T-helper 2 cell (primary cell): ENCODE data around the gene SLC45A2.
A peak's percentile ranks its signal among the peaks of the same experiment; 100 is the strongest.

Experiments
- DNase-seq, 5 experiments: peaks; one replicate each; pipeline versions ENCODE4 v3.0.0 to v3.0.0-alpha.2; 2012 to 2022

SLC45A2 gene

DNA sequence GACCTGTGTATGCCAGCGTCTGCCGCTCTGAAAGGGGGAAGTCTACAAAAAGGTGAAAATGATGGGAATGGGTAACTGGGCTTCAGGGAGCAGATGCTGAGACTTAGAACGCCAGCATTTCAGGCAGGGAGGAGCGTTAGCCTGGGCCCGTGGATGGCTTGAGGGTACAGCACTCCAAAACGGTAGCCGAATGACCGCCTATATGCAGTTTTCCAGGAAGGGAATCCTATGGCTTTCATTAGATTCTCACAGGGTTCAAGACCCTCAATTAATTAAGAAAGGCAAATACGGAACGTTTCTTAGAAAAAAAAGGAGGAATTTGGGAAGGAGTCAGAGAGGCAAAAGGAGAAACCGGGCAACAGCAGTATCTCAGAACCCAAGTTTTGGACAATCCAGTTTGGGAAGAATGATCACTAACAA lies 22.7 kb upstream of the SLC45A2 start:
- no peak for DNase-seq

DNA sequence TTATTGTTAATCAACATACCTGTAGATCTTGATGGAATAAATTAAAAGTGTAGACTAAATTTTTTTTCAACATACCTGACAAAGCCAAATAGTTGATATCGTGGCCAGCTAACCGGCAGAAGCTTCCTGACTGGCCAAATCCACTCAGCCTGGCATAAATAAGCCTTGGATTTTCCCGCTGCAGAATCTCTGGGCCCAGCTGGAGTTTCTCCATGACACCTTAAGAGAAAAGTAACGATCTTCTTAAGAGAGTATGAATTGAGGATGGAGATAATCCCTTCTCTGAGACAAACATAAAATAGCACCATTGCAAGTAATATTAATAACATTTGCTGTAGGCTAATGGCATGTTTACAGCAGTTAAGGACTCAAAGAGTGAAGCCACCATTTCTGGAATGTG lies 21.2 kb upstream of the SLC45A2 start:
- DNase-seq: no peak

GRCh38 chr5:34005211-34005610 lies 20.7 kb upstream of the SLC45A2 start:
- DNase-seq: no peak

- DNase-seq: no peak
Observed at GRCh38 chr5:34003941-34004340, 19.4 kb upstream of the SLC45A2 start.

DNA sequence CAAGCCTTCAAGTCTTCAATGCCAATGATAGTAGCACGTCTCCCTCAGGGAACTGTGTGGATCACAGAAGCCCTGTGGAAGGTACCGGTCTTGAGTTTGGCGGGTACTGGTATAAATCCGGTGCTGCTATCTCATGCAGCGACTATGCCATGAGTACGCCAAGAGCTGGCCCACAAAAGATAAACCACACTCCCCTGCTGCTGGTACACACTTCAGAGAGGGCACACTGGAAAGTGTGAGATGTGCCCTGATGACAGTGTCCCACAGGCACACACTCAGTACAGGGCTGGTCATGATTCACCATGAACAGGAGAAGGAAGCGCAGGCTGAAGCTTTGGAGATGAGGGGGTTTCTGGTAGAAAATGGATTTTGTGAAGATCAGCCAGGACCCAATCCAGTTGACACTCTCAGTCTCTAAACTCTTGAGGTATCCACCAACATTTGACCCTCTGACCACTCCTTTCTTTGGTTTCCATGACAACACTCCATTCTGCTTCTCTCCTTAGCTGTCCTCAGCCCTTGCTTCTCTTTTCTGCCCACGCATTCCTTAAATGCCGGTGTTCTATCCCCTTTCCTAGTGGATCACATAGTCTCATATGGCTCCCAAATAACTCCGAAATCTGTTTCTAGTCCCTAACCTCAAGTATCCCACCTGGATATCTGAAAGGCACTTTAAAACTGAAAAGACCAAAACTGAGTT lies 18.3 kb upstream of the SLC45A2 start:
- no peak for DNase-seq

GRCh38 chr5:34001241-34001841 lies 16.8 kb upstream of the SLC45A2 start:
- no peak for DNase-seq

DNA sequence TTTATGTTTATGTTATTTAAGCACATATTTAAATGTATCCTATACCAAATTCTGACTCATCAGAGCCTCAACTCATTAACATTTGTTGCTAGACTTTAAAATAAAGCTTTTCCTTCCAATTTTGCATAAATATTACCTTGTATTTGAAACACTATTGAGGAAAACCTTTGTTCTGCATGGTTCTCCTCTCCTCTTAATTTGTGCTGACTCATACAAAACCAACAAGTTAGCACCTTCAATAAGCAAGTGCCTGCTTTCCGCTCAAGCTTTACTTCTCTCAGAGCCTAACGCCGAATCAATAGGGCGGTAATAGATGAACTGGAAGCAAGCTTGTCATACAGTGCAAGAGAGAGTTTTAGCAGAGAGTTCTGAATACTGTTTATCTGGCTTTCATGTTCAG lies 15.5 kb upstream of the SLC45A2 start:
- no peak for DNase-seq

DNA sequence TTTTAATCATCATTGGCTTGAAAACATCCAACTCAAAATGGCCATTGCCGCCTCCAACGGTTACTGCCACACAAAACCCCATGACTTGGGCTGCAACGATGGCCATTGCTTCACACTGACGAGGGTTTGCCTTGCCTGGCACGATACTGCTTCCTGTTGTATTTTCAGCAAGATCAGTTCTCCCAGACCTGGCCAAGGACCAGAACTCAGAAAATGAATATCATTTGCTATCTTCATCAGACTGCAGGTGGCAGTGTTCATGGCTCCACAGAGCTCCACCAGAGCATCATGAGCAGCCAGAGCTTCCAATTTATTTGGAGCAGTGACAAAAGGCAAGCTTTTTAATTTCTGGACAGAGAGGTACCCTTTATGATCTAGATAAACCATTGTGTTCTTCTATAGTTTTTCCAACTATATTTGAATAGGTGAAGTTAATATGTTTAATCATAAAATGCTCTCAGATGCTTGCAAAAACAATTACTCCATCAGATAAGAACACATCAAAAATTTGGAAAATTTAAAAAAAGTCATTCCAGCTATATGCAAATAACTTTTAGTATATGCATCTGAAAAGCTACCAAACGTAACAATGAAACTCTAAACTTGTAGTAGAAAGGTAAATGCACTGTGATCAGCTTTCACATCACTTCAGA lies 13.0 kb upstream of the SLC45A2 start:
- peak in 1 of 5 experiments; percentile 66 for DNase-seq

DNA sequence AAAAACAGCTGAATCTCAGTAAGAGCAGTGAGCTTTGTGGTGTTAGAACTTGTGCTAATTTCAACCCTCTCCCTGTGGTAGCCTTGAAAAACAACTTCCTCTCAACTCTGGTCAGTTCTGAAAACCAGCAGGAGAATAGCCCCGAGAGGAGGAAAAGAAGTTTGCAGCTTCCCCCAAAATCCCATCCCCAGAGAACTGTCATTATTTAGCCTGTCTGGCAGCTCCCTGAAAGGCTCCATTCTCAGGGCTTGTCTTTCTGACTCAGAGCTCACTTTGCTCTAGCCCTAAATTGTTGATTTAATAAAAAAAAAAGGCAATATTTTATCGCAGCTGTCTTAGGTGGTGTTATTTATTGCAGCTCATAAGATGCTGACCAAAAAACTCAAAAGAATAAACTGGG lies 11.4 kb upstream of the SLC45A2 start:
- no peak for DNase-seq

DNA sequence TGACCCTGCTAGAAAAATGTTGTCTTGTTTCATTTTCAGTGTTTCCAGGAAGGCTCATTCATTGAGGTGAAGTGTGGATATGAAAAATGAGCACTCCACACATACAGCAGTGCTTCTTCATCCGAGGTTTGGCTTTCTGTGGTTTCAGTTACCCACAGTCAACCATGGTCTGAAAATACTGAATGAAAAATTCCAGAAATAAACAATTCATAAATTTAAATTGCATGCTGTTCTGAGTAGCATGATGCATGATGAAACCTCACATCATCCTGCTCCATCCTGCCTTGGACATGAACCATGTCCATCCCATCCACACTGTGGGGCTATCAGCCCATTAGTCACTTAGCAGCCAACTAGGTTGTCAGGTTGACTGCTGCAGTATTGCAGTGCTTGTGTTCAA lies 10.4 kb upstream of the SLC45A2 start:
- DNase-seq: peak in 1 of 5 experiments; percentile 37

DNA sequence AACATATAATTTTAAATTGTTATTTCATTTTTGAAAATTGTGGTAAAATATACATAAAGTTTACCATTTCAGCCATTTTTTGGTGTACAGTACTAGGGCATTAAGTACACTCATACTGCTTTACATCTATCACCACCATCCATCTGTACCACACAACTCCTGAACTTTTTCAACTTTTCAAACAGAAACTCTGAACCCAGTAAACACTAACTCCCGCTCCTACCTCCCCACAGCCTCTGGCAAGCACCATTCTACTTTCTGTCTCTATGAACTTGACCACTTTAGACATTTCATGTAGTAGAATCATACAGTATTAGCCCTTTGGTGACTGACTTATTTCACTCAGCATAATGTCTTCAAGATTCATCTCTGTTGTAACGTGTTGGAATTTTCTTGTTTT lies 8.4 kb upstream of the SLC45A2 start:
- no peak for DNase-seq

DNA sequence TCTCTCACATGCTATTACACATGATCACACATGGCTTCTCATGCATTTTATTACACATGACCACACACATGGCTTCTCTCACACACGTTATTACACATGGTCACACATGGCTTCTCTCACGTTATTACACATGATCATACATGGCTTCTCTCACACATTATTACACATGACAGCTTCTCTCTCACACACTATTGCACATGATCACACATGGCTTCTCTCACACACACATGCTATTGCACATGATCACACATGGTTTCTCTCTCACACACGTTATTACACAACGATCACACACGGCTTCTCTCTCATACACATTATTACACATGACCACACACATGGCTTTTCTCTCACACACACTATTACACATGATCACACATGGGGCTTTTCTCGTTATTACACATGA lies 954 bp upstream of the SLC45A2 start:
- DNase-seq: no peak

DNA sequence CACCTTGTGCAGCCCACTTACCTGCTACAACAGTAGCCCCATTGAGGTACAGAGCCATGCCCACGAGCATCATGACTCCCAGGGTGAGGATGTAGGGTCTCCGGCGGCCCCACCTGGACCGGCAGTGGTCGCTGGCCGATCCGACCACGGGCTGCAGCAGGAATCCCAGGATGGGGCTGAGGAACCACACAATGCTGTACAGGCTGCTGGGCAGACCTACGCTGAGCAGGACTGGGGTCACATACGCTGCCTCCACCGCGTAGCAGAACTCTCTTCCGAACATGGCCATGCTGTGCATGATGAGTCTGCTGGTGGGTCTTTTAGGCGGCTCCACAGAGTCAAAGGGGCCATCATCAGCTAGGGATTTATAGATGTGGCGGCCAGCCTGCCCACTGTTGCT lies 315 bp downstream of the SLC45A2 start:
- no peak for DNase-seq

DNA sequence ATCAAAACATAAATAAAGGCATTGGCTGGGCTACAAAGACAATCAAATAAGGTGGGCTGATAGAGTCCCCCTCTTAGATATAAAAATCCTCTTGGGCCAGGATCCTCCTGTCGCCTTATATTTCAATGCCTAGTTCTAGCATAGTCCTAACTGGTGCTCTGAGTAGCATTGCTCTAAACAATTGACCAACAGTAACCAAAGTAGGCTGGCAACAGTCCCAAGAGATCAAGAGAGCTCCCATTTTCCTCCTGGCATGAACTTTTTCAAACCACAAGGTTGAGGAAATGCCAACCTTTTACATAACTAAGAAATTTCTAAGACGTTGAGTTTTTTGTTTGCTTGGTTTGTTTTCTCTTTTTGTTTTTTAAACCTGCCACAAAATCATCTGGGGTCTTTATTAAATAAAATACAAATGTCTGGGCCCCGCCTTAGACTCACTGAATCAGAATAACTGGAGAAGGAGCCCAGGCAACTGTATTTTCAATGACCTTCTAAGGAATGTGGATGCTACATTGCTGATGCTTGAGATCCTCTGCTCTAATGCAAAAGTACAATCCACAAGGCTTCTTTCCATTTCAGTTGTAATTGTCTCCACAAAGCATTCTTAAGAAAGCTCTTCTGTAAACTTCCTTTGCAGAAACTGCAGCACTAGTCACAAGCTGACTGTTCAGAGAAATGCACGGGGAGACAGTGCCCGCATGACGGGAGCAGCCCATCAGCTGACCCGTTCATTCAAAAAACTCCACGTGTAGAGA lies 2.9 kb downstream of the SLC45A2 start:
- no peak for DNase-seq

DNA sequence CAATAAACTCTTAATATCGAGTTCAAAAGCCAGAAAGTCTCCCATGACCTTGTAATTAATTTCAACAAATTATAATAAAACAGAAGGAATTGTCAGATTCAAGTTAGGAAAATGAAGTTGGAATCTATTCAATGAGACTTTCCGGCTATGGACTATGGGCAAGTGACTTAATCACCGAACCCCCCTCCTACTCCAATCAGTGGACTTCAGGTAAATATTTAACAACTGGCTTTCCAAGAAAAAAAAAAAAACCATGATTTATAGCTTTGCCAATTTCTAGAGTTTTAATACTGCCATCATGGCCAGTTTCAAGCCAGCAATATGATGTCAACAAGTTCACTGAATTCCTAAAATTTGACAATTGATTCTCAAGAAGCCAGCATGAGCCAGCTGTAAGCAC lies 4.5 kb downstream of the SLC45A2 start:
- DNase-seq: no peak

- no peak for DNase-seq
Observed at GRCh38 chr5:33978306-33978705, 6.2 kb downstream of the SLC45A2 start.

- DNase-seq: no peak
Observed at GRCh38 chr5:33976307-33976706, 8.2 kb downstream of the SLC45A2 start.

GRCh38 chr5:33975852-33976251 lies 8.6 kb downstream of the SLC45A2 start:
- DNase-seq: no peak

DNA sequence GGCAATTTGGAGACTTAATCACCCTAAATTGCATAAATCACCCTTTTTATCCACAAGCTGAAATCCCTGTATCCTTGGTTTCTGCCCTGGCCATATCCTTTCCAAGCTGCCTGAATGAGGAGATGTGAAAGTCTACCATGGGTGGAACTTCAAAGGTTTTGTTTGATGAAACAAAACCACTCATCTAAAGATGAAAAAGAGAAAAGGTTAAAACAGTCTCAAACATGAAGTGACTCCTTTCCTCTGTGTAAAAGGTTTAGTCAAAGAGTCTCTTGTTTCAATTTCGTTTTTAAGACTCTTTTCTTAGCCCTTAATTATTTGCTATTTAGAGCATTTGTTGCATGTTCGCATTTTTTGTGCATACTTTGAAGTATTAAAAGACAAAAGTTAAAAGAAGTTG lies 11.2 kb downstream of the SLC45A2 start:
- peak in 1 of 5 experiments; percentile 43 for DNase-seq

DNA sequence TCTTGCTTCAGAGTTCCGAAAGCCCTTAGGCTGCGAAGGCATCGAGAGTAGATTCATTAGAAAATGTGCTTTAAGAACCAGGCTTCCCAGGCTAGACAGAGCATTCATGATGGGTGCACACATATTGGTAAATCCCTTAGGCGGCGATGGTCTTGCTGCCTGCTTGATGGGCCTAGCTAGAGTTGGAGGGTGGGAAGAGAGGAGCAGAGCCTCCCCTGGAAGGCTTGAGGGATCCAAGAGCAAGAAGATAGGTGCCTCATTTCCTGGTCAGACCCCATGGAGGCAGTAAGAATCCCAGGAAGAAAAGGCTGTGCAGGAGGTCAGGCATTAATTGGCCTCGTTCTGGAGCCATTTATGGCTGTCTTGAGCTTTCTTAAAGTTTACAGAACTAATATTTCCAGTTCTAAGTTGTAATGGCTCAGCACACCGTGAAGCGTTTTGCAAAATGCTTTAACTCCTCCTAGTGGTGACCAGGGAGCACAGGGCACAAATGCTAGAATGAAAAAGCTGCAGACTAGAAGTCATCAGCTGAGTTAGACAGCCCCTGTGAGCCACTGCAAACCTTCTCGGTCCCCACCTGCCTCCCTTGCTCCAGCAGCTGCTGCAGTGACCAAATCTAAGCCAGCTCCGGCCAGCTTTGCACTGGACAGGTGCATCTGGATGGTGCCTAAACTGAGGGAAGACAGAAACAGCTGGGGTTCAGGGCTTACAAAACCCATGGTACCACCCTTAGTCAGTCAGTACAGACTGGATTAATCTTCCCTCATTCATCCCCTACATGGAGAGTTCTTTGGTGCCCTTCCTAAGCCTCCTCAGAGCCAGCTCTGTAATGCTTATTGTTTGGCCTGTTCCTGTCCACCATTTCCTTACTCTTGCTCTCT lies 14.7 kb downstream of the SLC45A2 start:
- DNase-seq: peak in 1 of 5 experiments; percentile 75

GRCh38 chr5:33968211-33969005 lies 16.1 kb downstream of the SLC45A2 start:
- DNase-seq: peak in 1 of 5 experiments; percentile 44

DNA sequence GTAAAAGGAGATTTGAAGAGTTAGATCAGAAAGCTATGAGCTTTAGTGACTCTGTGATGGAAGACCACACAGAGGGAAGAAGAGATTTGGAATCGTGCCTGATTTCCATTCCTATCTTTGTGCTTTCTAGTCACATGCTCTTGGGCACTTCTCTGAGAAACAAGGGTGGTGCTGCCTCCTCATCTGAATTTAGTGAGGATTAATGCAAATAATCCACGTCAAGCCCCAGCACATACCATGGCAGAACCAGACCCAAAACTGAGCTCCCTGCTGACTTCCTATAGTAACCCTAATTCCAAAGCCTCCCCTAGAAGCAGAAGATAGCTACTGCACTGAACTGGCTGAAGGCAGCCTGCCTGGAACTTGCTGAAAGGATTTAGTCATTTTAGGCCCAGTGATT lies 17.7 kb downstream of the SLC45A2 start:
- DNase-seq: no peak
